NCI-H2227 (cell line): ENCODE measurements around the gene CTR9.

ENCODE experiments used
- DNase-seq: peaks from one replicate; lab custom pipeline; 2025; ENCODE audit not compliant: unreplicated experiment; lab: John Stamatoyannopoulos, UW

Gene CTR9

DNA sequence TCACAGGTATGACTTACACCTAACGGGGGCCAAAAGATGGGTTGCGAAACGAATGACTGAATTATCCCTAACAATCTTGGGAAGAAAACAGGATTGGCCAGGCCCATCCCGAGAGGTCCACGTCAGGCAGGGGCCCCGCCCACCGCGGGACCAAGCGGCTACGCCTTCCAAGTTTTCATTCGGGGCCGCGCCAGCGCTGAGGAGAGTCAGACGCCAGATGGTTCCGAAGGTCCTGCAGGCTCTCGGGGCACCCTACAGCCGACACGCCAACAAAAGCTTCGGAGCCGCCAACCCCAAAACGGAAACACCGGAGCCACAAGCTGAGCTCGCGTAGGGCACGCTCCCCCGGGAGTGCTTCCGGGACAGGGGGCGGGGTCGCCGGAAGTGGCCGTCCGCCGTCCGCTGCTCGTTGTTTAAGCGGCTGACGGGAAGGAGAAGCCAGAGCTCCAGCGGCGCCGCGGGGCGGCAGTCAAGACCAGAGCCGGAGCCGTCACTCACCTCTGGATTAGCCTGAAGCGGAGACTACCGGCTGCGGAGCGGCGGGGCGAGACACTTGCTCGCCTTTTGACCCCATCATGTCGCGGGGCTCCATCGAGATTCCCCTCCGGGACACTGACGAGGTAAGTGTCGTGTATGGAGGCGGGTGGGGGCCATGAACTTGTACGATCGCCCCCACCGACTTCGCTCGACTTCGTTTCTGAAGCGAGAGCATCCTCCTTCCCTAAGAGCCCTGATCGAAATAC, at the start of gene CTR9:
Gene CTR9, plus strand, starts transcription at position 409 of the 743 bp plus-strand sequence. Its CDS starts 167 bp downstream, at position 576.
- DNase-seq, result peak; percentile 98

DNA sequence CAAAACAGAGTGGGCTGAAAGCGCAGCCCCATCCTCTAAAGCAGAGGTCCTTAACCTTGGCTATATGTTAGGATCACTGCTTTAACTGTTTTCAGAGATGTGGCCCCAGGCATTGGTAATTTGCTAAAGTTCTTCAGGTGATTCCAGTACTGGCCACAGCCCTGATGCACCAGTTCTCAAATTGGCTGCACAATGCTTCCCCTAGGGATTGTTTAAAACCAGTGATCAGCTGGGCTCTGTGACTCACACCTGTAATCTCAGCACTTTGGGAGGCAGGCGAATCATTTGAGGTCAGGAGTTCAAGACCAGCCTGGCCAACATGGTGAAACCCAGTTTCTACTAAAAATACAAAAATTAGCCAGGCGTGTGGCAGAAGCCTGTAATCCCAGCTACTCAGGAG, 49.1 kb upstream of the CTR9 start:
- DNase-seq, result no peak

DNA sequence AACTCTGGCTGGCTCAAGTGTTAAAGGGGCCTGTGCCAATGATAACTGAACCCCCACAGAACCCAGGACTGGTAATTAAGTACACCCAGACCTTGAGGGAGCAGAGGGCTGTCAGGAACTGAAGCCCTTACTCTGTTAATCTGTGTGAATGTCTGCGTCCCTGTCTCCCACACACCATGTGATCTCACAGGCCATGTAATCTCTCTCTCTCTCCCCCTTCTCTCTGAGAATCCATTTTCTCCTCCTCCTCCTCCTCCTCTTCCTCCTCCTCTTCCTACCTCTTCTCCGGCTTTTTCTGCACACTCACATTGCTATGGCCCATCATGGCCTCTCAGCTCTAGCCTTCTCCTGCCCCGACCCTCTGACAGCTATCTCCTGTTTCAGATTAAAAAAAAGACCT, 42.9 kb upstream of the CTR9 start:
- no peak for DNase-seq

DNA sequence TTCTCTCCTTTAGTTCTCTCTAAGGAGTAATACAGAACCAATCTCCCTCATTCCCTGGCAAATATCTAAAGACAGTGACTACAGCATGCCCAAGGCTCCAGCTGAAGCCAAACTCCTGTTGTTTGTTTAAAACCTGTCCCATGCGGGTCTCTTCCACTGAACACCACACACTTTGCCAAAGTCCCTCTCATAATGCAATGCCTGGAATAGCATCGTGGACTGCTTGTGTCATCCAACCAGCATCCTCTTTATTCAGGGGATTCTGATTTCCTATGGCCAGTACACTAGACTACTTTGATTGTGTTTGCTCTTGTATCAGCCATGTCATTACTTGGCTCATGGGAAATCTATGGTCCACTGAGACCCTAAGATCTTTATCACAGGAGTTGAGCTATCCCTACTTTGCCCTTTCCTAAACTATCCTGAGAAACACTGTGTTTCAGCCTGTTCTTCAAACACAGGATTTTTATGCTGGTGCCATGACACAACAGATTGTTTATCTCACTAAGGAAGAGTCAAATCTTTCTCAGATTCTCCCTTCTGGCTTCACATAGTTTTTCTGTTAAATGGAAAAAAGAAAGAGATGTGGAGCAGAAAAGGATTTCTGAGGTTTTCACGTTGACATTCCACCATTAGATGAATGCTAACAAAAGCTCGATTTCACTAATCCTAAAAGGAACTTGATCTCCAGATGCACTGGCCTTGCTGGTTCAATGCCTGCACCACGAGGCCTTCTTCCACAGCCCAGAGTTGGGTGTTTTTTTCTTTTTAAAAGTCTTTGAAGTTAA, 41.6 kb upstream of the CTR9 start:
- no peak for DNase-seq

DNA sequence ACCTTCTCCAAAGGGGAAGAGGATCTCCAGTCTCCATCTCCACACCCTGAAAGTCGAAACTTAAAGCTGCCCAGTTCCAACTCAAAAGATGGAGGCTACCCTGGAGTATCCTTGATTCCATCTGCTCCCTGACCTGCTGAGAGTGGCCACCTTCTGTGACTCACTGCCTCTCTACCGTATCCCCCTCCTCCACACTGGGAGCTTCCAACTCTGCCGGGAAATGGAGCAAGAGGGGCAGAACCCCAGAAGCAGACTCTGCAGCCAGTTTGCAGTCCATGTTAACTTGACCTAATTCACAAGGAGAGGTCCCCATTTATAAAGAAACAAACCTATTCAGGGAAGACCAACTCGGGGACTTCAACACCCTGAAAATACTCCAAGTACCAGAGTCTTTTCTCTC, 35.5 kb upstream of the CTR9 start:
- DNase-seq, result no peak

DNA sequence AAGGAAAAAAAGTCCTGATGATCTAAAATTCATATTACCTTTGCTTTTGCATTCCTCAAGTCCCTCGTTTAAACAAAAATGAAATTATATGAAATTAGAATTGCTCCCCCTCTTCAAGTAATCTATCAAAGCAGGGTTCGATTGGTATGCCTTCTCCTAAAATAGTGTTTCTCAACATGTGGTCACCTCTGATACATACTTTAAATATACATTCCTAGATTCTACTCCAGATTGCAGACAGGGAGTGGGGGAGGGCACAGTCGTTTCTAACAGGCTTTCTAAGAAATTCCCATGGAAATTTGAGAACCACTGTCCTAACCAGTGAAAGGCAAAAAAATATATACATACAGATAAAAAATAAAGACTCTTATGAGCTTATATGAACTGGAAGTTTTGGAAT, 34.9 kb upstream of the CTR9 start:
- DNase-seq, result no peak

DNA sequence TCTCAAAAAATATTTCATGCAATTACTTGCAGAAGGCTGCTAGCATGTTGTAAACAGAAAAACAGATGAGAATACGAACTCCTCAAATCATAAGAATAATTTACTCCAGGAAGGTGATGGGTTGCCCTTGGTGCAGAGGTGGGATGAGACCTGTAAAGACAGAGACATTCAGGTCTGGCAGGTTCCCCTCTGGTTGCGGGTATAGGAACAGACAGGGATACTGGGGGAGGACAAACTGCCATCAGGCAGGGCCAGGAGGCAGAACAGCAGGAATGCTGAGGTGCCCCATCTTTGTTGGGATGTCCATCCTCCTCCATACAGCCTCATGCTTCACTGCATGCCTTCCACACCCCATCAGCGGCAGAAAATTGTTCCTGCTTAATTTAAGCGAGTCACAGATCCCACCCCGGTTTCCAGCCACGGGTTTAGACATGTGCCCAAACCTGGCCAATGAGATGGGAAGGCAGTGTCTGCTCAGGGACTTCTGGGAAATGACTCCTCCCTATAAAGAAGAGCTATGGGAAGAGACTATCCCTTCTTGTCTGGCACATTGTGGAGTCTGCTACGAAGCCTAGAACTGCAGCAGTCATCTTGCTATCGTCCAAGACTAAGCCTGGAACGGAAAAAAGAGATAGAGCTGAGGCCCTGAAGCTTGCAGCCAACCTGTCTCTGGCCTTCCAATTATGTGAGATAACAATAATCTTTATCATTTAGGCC, 34.3 kb upstream of the CTR9 start:
- DNase-seq, result no peak

DNA sequence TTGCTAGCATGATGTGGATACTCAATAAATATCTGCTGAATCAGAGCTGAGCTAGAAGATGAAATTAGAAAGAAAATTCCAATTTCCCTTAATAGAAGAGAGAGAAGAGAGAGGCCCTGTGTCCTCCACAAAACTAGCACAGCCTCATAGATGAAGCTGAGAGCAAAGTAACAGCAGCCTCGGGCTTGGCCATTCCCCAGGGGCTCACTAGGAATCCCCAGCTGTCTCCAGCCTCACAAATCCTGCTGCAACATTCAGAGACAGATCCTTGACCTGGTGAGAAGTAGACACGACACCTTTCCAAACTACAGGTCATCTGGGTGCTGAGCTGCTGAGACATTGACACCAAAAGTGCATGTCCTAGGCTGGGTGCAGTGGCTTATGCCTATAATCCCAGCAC, 31.4 kb upstream of the CTR9 start:
- DNase-seq, result no peak

DNA sequence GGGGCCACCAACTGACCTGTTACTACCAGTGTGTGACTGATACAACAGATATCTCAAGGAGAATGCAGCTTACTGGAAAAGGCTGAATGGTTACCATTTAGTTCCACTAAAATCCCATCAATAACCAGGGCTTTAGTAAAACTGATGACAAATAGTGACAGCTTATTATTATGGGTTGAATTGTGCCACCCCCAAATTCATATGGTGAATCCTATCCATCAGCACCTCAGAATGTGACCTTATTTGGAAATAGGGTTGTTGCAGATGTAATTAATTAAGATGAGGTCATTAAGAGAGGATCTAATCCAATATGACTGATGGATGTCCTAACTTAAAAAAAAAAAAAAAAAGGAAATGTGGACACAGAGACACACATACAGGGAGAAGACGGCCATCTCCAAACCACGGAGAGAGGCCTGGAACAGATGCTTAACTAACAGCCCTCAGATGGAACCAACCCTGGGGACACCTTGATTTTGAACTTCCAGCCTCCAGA, 30.1 kb upstream of the CTR9 start:
- no peak for DNase-seq

DNA sequence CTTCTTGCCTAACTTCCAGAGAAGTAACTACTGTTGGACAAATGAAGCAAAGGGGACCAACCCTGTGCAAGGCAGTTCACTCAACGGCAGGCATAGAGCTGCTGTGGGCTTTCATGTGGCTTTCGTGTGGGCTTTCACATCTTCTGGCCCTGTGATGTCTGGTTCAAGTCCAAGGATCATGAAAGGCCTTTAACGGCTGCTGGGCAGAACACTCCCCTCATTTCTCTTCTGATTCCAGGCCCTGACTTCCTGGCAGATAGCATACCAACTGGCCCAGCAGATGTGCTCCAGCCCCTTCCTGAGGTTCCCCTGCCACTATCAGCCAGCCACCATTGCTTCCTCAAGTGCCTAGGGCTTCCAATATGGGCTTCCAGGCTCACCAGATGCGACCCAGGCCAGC, 28.7 kb upstream of the CTR9 start:
- no peak for DNase-seq

DNA sequence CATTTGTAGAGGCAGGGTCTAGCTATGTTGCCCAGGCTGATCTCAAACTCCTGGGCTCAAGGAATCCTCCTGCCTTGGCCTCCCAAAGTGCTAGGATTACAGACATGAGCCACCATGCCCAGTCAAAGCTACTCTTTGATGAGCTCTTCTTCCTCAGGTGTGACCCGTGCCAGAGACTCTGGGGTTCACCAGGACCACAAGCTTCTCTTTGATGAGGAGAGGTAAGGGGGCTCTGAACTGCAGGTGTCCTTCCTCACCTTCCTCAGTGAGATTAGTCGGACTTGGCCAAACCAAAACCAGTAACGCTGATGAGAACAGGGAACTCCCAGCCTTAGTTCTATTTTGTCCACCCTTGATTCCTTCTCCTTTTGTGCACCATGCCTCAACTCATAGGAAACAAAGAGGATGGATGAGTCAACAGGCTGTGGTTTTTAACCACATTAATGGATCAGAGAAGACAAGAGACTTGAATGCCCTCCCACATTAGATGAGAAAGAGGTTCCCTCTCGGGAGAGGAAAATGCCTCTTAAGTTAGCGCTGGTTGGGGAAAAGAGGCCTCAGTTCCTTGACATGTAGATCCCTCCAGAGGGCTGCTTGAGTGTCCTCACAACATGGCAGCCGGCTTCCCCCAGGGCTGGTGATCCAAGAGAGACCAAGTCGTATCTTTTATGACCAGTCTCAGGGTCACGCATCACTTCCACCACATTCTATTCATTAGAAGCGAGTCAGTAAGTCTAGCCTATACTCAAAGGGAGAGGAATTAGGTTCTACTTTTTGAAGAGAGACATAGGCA, 25.7 kb upstream of the CTR9 start:
- no peak for DNase-seq

DNA sequence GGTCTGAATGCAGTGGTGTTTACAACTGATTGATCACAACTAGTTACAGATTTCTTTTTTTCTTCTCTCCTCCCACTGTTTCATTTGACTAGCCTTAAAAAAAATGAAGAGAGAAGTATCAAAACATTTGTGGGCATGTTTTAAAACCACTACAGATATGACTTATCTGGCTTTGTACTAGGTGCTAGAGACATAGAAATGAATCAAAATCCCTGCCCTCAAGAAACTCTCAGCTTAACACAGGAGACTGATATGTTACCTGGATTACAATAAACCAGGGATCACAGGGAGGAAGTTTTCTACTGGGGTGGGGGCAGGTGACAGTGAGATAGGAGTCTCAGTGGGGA, 25.2 kb upstream of the CTR9 start:
- no peak for DNase-seq

DNA sequence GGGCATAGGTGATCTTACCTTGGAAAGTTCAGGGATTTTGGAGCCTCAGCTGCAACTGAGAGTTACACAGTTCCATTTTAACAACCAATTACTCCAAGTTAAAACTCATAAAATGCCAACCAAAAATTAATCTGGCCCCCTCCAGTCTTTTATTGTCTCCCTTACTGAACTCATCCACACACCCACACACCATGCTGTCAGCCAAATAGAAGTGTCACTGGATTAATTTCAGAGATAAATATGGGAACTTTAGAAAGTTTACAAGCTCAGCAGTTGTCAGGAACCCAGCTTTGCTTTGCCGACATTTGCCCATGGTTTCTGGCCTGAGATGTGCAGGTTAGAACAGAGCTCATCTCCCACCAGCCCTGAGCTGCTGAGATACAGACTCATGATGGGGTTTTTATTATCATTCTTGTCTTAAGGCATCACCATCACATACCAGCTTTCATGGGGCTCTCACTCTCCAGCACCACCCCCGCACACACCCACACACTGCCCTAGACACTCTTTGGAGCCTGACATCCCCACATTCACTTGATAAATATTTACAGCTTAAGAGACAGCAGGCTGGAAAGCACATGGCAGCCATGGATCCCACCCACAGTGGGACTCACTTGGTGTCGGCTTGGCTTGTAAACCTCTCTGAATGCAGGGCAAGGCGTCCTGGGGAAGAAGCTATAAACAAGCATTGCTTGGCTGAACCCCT, 23.7 kb upstream of the CTR9 start:
- no peak for DNase-seq

DNA sequence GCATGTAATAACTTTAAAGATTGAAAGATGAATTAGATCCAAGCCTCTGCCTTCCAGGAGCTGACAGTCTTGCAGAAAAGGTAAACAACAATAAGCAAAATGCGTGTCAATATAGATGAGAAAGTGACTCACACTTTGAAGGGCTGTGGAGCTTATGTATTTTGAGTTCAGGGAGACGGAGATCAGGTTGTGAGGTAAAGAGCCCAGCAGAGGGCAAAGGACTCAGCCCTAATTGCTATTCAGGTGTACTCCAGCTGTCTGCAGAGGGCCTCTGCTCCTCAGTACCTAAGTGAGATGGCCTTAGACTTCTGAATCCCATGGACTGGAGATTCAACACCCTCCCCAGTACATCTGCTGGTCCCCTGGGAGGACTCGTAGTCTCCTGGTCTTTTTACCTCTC, 22.9 kb upstream of the CTR9 start:
- DNase-seq, result no peak

DNA sequence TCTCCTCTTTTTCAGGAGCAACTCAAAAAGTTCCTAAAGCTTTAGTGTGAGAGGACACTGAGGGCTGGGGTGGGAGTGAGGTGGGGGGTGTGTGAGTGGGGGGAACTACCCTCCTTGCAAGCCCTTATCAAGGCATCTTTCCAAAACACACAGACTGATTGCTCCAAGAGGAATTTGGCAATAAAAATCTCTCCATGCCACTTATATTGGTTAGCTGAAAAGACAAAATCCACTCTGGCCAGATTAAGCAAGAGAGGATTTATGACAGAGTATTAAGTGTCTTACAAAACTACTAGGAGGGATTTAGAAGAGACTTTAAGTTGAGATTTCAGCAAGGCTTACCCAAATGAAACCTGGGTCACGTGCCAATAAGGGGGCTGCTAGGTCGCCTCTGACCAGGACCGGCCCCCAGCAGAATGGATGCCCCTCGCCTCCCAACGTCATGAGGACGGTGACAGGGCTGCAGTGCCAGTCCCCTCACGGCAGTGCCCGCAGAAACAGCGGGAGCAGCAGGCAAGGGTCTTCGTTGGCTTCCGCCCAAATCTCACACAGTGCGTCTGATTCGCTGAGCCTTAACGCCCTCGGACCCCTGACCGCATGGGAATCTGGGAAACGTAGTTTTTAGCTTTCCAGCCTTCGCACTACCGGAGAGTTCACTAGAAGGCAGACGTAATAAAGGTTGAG, 22.1 kb upstream of the CTR9 start:
- no peak for DNase-seq

DNA sequence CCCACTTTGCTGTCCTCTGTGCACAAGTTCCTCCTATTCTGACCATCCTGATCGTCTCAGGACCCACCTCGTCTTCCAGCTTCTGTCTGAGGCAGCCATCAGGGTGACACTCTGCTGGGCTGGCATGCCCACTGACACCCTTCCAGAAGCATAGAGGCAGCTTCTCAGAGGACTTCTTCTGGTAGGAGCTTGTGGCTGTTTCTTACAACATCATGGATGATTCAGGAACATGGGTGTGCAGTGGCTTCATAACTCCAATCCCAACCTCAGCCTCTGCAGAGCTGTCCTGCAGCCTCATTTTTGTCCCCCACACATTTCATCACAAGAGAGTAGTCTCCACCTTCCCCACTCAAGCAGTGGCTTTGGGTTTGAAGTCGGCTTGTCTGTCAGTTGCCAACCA, 20.9 kb upstream of the CTR9 start:
- no peak for DNase-seq

DNA sequence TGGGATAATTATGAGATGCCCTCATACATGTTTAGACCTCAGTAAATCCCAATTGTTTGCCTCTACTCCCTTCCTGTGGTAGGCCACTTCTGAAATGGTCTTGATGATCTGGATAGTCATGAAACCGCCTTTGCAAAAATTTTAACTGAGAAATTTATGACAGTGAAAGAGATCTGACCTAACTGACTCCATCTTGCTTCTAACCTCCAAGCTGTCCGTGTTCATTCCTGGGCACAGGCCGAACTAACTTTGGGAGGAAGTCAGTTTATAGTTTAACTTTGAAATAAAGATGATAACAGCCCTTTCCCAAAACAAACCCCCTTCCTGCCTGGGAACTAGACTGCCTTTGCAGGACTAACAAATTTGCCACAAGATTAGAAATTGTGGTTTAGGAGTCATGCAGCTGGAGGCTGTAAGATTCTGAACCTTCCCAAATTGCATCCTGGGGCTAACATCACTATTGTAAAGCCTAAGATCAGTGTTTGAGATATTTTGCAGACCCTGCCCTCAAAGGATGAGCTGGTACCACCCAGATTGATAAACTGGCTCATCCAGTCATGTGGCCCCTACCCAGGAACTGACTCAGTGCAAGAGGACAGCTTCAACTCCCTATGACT, 19.9 kb upstream of the CTR9 start:
- DNase-seq, result no peak

DNA sequence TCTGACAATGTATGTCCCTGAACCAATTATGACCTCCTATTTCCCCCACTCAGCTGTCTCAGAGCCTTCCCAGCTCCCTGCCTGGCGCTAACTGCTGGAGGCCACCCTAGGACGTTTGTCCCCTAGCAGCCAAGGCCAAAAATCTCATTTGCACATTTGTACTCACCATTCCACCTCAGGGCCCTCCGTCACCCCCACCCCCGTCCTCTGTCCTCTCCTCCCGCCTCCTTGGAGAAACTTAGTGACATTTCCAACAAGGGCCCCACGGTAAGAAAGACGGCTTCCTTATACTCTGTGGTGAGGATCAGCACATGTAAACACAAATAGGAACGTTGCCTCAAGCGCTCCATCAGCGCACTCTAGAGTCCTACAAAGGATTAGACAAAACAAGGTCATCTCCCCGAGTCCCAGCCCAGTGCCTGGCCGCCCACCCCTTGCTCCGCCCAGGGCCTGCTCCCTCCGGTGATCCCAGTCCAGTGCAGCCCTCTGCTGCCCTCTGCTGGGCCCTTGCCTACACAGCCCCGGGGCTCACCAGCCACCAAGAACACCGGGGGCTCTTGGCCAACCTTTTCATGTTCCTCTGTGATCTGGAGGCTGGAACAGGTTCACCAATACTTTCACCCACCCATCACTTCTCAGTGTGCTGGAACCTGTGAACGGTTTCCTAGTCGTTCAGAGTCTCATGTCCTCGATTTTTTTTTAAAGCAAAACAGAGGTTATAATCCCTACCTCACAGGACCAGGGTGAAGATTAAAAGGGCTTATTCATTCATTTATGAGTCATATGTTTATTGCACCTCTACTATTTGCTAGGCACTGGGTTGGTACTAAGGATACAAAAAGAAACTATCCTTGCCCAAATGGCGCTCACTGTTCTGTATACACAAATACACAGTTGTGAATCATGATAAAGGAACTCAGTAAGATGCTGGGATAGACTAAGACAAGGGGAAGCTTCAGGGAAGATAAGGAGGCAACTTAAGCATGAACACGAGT, 15.3 kb upstream of the CTR9 start:
- peak; percentile 94 for DNase-seq
